Stomach (tissue), 9 donors: Measurements from ENCODE around the gene TMEM178B. TPM values are rescaled to one million over a fixed set of nuclear protein-coding genes. Genes with fewer than 3 reads are reported as not detected.

Experiments
- DNase-seq, 2 donors: peaks; one replicate each; pipeline versions ENCODE4 v3.0.0 to v3.0.0-alpha.2; 2013 to 2019
- H3K27ac ChIP-seq, 5 donors: fragments of 200-600 bp in 4 of 5; sonication (generic) in 4 of 5; one replicate each; pipeline ENCODE4 v1.5.1; 2013 to 2019; ENCODE audit warnings: mild to moderate bottlenecking in 1 of 5, moderate library complexity in 1 of 5
- H3K27me3 ChIP-seq, 3 donors: fragments of 200-600 bp; sonication (generic); one replicate each; pipeline ENCODE4 v1.5.1; 2017 to 2019; ENCODE audit warnings: mixed run types in 1 of 3
- H3K36me3 ChIP-seq, 4 donors: fragments of 200-600 bp; sonication (generic); 1 replicate in 3 of 4; 2 replicates in 1 of 4; pipeline ENCODE4 v1.5.1; 2016 to 2019
- H3K4me1 ChIP-seq, 4 donors: fragments of 200-600 bp; sonication (generic); one replicate each; pipeline ENCODE4 v1.5.1; 2016 to 2019
- H3K4me3 ChIP-seq, 4 donors: fragments of 200-600 bp; sonication (generic) in 3 of 4; one replicate each; pipeline ENCODE4 v1.5.1; 2016 to 2019; ENCODE audit warnings: mild to moderate bottlenecking in 1 of 4
- H3K9me3 ChIP-seq, 4 donors: fragments of 200-600 bp; sonication (generic); one replicate each; pipeline ENCODE4 v1.5.1; 2016 to 2019
- EP300 ChIP-seq: sonication (generic); formaldehyde crosslinking; IDR thresholded peaks from one replicate; pipeline ENCODE4 v1.6.1; 2017; ENCODE audit warnings: antibody characterized with exemption
- POLR2A ChIP-seq, 4 donors: fragments of 450-650 bp; IDR thresholded peaks; one replicate each; pipeline ENCODE4 v1.6.1; 2016; ENCODE audit warnings: antibody characterized with exemption in 4 of 4, control low read depth in 2 of 4, mild to moderate bottlenecking in 1 of 4, moderate library complexity in 1 of 4
- POLR2AphosphoS5 ChIP-seq, 3 donors: sonication (generic); formaldehyde crosslinking; IDR thresholded peaks; one replicate each; pipeline ENCODE4 v1.6.1; 2016; ENCODE audit warnings: antibody characterized with exemption in 3 of 3
- WGBS, 5 donors: extraction: QIAGEN DNeasy Blood & Tissue Kit in 3 of 5; methylation state at CpG; one replicate each; pipeline versions ENCODE4 v1.1.5 to v1.1.7; 2013 to 2018; 5-methylcytosine and 5-hydroxymethylcytosine counted together
- intact Hi-C: fragments of 100-400 bp; cut with DNase I; formaldehyde crosslinking; loops from one replicate; pipeline ENCODE4 v1.15.1; 2023; ENCODE audit warnings: low total_unique reads
- polyA plus RNA-seq, 3 donors: library from polyadenylated mRNA; stranded (reverse); fragments of 200-250 nt; gene quantifications; one replicate each; pipeline ENCODE4 v1.2.3, GENCODE V29; 2013
- total RNA-seq, 5 donors: library from RNA; depleted of rRNA; stranded (reverse); fragments of >200 nt; gene quantifications; one replicate each; pipeline versions ENCODE4 v1.1.0 to v1.2.3, GENCODE V29; 2014 to 2016
- TF ChIP-seq, protein P1 (sequence below), 7 experiments: fragments of 450-650 bp in 4 of 7; fragments of 200-600 bp in 3 of 7; sonication (generic) in 3 of 7; IDR thresholded peaks; one replicate each; pipeline ENCODE4 v1.5.1; 2016 to 2019; ENCODE audit warnings: antibody characterized with exemption in 7 of 7, control low read depth in 2 of 7, mild to moderate bottlenecking in 1 of 7
- donor health status: healthy with polysubstance abuse.
- donor health status: Bipolar disorder and iron deficiency.
- donor health status: healthy.

Gene TMEM178B
- total and polyA plus RNA-seq, 8 donors = under 0.01 to 1.7 (median 0.15) TPM; not detected in 3

GRCh38 chr7:141339603-141340002, 265.7 kb downstream of the TMEM178B start:
- WGBS, 5 donors = 29 to 44% (median 35%) methylated on average over 1 of the region's 1 CpG
- Histone ChIP-seq H3K27me3 (no peaks in the 10 kb centered on the region), H3K4me1 (no peaks in the 10 kb centered on the region), H3K36me3 (no peaks in the 10 kb centered on the region), H3K4me3 (no peak overlapping the region), H3K27ac (no peak overlapping the region), H3K9me3 (peaks cover 0 to 3% (median 0%) of the 10 kb centered on the region in 4 donors)
- DNase-seq = no peak
- intact Hi-C loops = no loop called here
- TF ChIP-seq, protein P1, sequence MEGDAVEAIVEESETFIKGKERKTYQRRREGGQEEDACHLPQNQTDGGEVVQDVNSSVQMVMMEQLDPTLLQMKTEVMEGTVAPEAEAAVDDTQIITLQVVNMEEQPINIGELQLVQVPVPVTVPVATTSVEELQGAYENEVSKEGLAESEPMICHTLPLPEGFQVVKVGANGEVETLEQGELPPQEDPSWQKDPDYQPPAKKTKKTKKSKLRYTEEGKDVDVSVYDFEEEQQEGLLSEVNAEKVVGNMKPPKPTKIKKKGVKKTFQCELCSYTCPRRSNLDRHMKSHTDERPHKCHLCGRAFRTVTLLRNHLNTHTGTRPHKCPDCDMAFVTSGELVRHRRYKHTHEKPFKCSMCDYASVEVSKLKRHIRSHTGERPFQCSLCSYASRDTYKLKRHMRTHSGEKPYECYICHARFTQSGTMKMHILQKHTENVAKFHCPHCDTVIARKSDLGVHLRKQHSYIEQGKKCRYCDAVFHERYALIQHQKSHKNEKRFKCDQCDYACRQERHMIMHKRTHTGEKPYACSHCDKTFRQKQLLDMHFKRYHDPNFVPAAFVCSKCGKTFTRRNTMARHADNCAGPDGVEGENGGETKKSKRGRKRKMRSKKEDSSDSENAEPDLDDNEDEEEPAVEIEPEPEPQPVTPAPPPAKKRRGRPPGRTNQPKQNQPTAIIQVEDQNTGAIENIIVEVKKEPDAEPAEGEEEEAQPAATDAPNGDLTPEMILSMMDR (IDR thresholded peaks at IDR 0.05) = no peak
- TF ChIP-seq POLR2AphosphoS5 (IDR thresholded peaks at IDR 0.05) = no peak
- no peak for TF ChIP-seq EP300
- TF ChIP-seq POLR2A (IDR thresholded peaks at IDR 0.05) = no peak

DNA sequence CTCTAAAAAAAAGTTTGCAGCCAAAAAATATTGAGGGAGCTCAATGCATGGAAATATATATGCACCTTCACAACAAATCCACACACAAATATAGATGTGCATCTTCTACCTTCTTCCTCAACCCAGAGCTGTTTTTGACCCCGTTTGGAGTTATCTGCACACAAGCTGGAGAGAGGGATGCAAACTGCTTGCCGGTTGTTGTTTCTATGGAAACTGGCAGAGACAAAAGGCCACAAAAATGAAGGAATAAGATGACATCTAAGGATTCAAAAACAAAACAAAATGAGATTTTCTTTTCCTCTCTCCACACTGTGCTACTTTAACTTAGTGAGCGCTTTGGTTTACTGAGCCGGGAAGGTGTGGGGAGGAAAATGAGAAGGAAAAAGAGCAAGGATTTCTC, 267.1 kb downstream of the TMEM178B start:
- 66 to 75% (median 68%) methylated on average over 4 of the region's 4 CpGs for WGBS, 5 donors
- Histone ChIP-seq H3K27ac (no peak overlapping the region), H3K27me3 (no peaks in the 10 kb centered on the region), H3K9me3 (peaks cover 0 to 3% (median 0%) of the 10 kb centered on the region in 4 donors), H3K4me1 (no peaks in the 10 kb centered on the region), H3K4me3 (no peak overlapping the region), H3K36me3 (no peaks in the 10 kb centered on the region)
- intact Hi-C loops = no loop called here
- TF ChIP-seq POLR2A (IDR thresholded peaks at IDR 0.05) = no peak
- TF ChIP-seq EP300 = no peak
- TF ChIP-seq POLR2AphosphoS5 (IDR thresholded peaks at IDR 0.05) = no peak
- TF ChIP-seq, protein P1 (IDR thresholded peaks at IDR 0.05) = no peak
- DNase-seq = no peak

- intact Hi-C loops = no loop called here
These were observed 269.0 kb downstream of the TMEM178B start for GRCh38 chr7:141342621-141343408.

GRCh38 chr7:141344153-141344935, 270.5 kb downstream of the TMEM178B start:
- Histone ChIP-seq H3K9me3 (peaks cover 0 to 3% (median 0%) of the 10 kb centered on the region in 4 donors), H3K27ac (no peak overlapping the region), H3K36me3 (no peaks in the 10 kb centered on the region), H3K4me3 (no peak overlapping the region), H3K4me1 (no peaks in the 10 kb centered on the region), H3K27me3 (no peaks in the 10 kb centered on the region)
- intact Hi-C loops = no loop called here
- 72 to 79% (median 77%) methylated on average over 3 of the region's 3 CpGs for WGBS, 5 donors
- DNase-seq = no peak
- TF ChIP-seq POLR2AphosphoS5 (IDR thresholded peaks at IDR 0.05) (no peak), POLR2A (IDR thresholded peaks at IDR 0.05) (no peak), EP300 (no peak)
- TF ChIP-seq, protein P1 (IDR thresholded peaks at IDR 0.05) = no peak

More at GRCh38 chr7:141342621-141343408, 269.0 kb downstream of the TMEM178B start:
- Histone ChIP-seq H3K4me3 (no peak overlapping the region), H3K27ac (no peak overlapping the region), H3K36me3 (no peaks in the 10 kb centered on the region), H3K9me3 (peaks cover 0 to 3% (median 0%) of the 10 kb centered on the region in 4 donors), H3K4me1 (no peaks in the 10 kb centered on the region), H3K27me3 (no peaks in the 10 kb centered on the region)
- TF ChIP-seq, protein P1 (IDR thresholded peaks at IDR 0.05) = no peak
- TF ChIP-seq POLR2AphosphoS5 (IDR thresholded peaks at IDR 0.05) = no peak
- TF ChIP-seq POLR2A (IDR thresholded peaks at IDR 0.05) = no peak
- WGBS, 5 donors = 85 to 92% (median 91%) methylated on average over 16 of the region's 16 CpGs
- no peak for DNase-seq
